PC-9 (cell line): Measurements from ENCODE around the gene LRG1. TPM values are rescaled to one million over a fixed set of nuclear protein-coding genes. Genes with fewer than 3 reads are reported as not detected.

Experiments
- BruUV-seq: library from RNA; stranded (reverse); fragments of 400-500 nt; replicated peaks from 2 replicates; lab custom pipeline; 2021; lab: Mats Ljungman, UMichigan
- CTCF ChIA-PET: fragments of 300-600 bp; sonication (Branson Sonifier 250); formaldehyde crosslinking; loops from one replicate; lab custom pipeline; 2022; ENCODE audit warnings: antibody characterized with exemption; lab: Charles Lee
- POLR2A ChIA-PET: fragments of 300-600 bp; sonication (Branson Sonifier 250); formaldehyde crosslinking; loops from one replicate; lab custom pipeline; 2022; ENCODE audit warnings: antibody characterized with exemption; ENCODE audit not compliant: unreplicated experiment; lab: Charles Lee
- DNase-seq, 2 experiments: peaks; one replicate each; pipeline versions ENCODE4 v3.0.0 to v3.0.0-alpha.2; 2015 to 2022; ENCODE audit warnings: mixed read lengths in 1 of 2
- H2AFZ ChIP-seq: fragments of 200-600 bp; sonication (generic); 2 replicates; pipeline ENCODE4 v1.8.1; 2017; ENCODE audit warnings: antibody characterized with exemption
- H3F3A ChIP-seq: fragments of 200-600 bp; sonication (generic); 2 replicates; pipeline ENCODE4 v1.8.1; 2017; ENCODE audit warnings: antibody characterized with exemption, mild to moderate bottlenecking, low read depth; ENCODE audit not compliant: insufficient read depth
- H3K27ac ChIP-seq: fragments of 200-600 bp; sonication (generic); 2 replicates; pipeline ENCODE4 v1.6.1; 2016; ENCODE audit warnings: mixed run types
- H3K27me3 ChIP-seq: fragments of 200-600 bp; sonication (generic); 2 replicates; pipeline ENCODE4 v1.6.1; 2016; ENCODE audit warnings: low read depth, mixed run types; ENCODE audit not compliant: insufficient read depth
- H3K36me3 ChIP-seq: fragments of 200-600 bp; sonication (generic); 2 replicates; pipeline ENCODE4 v1.6.1; 2016; ENCODE audit warnings: low read depth, mixed run types
- H3K4me1 ChIP-seq: fragments of 200-600 bp; sonication (generic); replicated peaks from 2 replicates; pipeline ENCODE4 v1.6.1; 2016; ENCODE audit warnings: mixed run types; ENCODE audit not compliant: insufficient read depth
- H3K4me2 ChIP-seq: fragments of 200-600 bp; sonication (generic); 2 replicates; pipeline ENCODE4 v1.6.1; 2017; ENCODE audit warnings: mixed run types
- H3K4me3 ChIP-seq: fragments of 200-600 bp; sonication (generic); 2 replicates; pipeline ENCODE4 v1.6.1; 2016; ENCODE audit warnings: mixed run types
- H3K79me2 ChIP-seq: fragments of 200-600 bp; sonication (generic); 2 replicates; pipeline ENCODE4 v1.6.1; 2017; ENCODE audit warnings: low read depth, mixed run types
- H3K9me2 ChIP-seq: fragments of 200-600 bp; sonication (generic); 2 replicates; pipeline ENCODE4 v1.8.1; 2017; ENCODE audit warnings: mild to moderate bottlenecking; ENCODE audit not compliant: insufficient read depth
- H3K9me3 ChIP-seq: fragments of 200-600 bp; sonication (generic); 2 replicates; pipeline ENCODE4 v1.8.1; 2016; ENCODE audit warnings: low read depth; ENCODE audit not compliant: insufficient read depth
- H4K20me1 ChIP-seq: fragments of 200-600 bp; sonication (generic); 2 replicates; pipeline ENCODE4 v1.8.1; 2017; ENCODE audit not compliant: insufficient read depth
- EZH2 ChIP-seq: fragments of 200-600 bp; sonication (generic); IDR thresholded peaks from 2 replicates; pipeline ENCODE4 v1.8.0; 2017; ENCODE audit warnings: antibody characterized with exemption, low read depth
- intact Hi-C: fragments of 100-400 bp; cut with micrococcal nuclease; formaldehyde crosslinking; loops from one replicate; pipeline ENCODE4 v1.10.0; 2022; ENCODE audit not compliant: unreplicated experiment
- total RNA-seq: library from RNA; stranded (reverse); gene quantifications from 2 replicates; pipeline ENCODE4 v1.2.3, GENCODE V29; 2021
- TF ChIP-seq, protein P1 (sequence below): fragments of 200-600 bp; sonication (generic); conservative IDR thresholded peaks from 2 replicates; pipeline ENCODE4 v1.6.1; 2017; ENCODE audit warnings: mixed run types, antibody characterized with exemption, mild to moderate bottlenecking, moderate library complexity

LRG1 gene
- total RNA-seq, 1 experiment from 2014 or later: 25.6 TPM

DNA sequence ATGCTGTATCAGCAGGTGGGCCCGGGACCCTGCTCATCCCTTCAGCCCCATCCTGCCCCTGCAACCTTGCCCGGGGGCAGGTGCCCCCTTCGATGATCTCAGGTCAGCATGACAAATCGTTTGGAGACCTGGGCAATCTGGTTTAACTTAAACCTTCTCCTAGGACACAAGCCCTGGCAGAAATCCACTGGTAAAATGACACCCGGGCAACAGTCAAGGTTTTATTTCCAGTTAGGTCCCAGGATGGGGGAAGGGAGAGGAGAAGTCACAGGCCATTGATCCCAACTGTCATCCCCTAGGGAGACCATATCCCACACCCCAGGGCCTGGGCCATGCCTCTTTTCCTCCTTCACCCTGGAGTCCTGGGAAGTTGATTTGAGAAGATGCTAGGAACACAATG, 3.0 kb downstream of the LRG1 start:
- intact Hi-C loops: no loop called here
- TF ChIP-seq EZH2: no peak
- TF ChIP-seq, protein P1, sequence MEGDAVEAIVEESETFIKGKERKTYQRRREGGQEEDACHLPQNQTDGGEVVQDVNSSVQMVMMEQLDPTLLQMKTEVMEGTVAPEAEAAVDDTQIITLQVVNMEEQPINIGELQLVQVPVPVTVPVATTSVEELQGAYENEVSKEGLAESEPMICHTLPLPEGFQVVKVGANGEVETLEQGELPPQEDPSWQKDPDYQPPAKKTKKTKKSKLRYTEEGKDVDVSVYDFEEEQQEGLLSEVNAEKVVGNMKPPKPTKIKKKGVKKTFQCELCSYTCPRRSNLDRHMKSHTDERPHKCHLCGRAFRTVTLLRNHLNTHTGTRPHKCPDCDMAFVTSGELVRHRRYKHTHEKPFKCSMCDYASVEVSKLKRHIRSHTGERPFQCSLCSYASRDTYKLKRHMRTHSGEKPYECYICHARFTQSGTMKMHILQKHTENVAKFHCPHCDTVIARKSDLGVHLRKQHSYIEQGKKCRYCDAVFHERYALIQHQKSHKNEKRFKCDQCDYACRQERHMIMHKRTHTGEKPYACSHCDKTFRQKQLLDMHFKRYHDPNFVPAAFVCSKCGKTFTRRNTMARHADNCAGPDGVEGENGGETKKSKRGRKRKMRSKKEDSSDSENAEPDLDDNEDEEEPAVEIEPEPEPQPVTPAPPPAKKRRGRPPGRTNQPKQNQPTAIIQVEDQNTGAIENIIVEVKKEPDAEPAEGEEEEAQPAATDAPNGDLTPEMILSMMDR: no peak
- H3K4me1 ChIP-seq: peaks cover 16% of the 10 kb centered on the region
- H3K36me3 ChIP-seq: no peaks in the 10 kb centered on the region
- no peaks in the 10 kb centered on the region for H3K9me3 ChIP-seq
- H3K27me3 ChIP-seq: no peaks in the 10 kb centered on the region
- no peak overlapping the region for H3K27ac ChIP-seq
- BruUV-seq: no TSS peak
- H3K4me2 ChIP-seq: peak overlapping the region; percentile 51
- H2AFZ ChIP-seq: no peak overlapping the region
- ChIA-PET CTCF (no interaction called here), POLR2A (no interaction called here)
- H3K9me2 ChIP-seq: no peaks in the 10 kb centered on the region
- H3K79me2 ChIP-seq: no peaks in the 10 kb centered on the region
- no peak overlapping the region for H3K4me3 ChIP-seq
- peak in 1 of 2 experiments; percentile 52 for DNase-seq
- no peaks in the 10 kb centered on the region for H4K20me1 ChIP-seq
- peaks cover 8% of the 10 kb centered on the region; the same call in 1 of the 2 replicates for H3F3A ChIP-seq

DNA sequence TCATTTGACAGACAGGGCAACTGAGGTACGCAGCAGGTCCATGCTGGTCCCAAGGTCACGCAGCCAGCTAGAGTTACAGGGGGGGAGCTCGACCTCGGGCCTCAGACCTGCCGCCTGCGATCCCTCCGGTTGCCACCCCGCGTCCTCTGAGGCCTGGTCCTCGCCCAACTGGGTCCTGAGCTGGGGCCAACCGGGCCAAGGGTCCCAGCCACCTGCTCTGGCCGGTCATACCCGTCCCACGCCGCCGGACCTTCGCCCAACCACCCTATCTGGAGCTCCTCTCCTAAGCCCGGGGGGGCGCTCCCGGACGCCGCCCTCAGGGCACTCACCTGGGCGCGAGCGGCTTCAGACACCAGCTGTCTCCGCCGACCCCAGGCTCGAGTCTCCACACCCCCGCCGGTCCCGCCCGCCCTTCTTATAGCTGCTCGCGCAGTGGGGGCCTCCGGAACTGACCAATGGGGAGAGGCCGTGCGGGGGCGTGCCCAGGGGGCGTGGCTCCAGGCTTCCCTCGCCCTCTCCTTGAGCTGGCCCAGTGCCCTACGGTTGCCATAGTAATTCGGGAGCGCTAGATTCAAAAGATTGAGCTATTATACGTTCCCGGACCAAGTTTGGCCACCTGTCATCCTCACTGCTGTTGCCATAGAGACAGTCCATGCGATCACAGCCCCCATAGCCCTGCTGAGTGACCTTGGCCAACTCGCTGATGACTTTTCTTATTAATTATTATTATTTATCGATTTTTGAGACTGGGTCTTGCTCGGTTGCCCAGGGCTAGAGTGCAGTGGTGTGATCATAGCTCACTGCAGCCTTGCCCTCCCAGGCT, 4.8 kb downstream of the LRG1 start, which contains the start of gene PLIN5:
Gene PLIN5 (minus strand): TSS at position 389 of the 823 bp plus-strand sequence. CDS start 1,150 bp downstream, outside the sequence.
- H3K9me3 ChIP-seq: no peaks in the 10 kb centered on the region
- no peaks in the 10 kb centered on the region for H3K79me2 ChIP-seq
- H3K4me3 ChIP-seq: peak within 1 kb of the TSS; percentile 50; the same call in 1 of the 2 replicates
- H3F3A ChIP-seq: peaks cover 8% of the 10 kb centered on the region; the same call in 1 of the 2 replicates
- intact Hi-C loops: no loop called here
- no peaks in the 10 kb centered on the region for H3K9me2 ChIP-seq
- peaks cover 16% of the 10 kb centered on the region for H3K4me1 ChIP-seq
- no TSS peak for BruUV-seq
- ChIA-PET POLR2A (interaction anchor here (0.5 to 0.7 kb wide), 10 partner anchors 13 to 528 kb away, joined by 3 to 14 read pairs (median 6); partner anchors contain the start of gene EBI3), CTCF (interaction anchor here (0.6 to 1.5 kb wide), 4 partner anchors 10 to 268 kb away, joined by 3 to 12 read pairs (median 4); no protein-coding TSS in a partner anchor)
- H3K36me3 ChIP-seq: no peaks in the 10 kb centered on the region
- H2AFZ ChIP-seq: no peak within 1 kb of the TSS
- peak; percentile 55 to 83 for DNase-seq
- H4K20me1 ChIP-seq: no peaks in the 10 kb centered on the region
- H3K27me3 ChIP-seq: no peaks in the 10 kb centered on the region
- no peak for TF ChIP-seq EZH2
- TF ChIP-seq, protein P1: no peak
- H3K27ac ChIP-seq: no peak within 1 kb of the TSS
- peak within 1 kb of the TSS; percentile 73 for H3K4me2 ChIP-seq

DNA sequence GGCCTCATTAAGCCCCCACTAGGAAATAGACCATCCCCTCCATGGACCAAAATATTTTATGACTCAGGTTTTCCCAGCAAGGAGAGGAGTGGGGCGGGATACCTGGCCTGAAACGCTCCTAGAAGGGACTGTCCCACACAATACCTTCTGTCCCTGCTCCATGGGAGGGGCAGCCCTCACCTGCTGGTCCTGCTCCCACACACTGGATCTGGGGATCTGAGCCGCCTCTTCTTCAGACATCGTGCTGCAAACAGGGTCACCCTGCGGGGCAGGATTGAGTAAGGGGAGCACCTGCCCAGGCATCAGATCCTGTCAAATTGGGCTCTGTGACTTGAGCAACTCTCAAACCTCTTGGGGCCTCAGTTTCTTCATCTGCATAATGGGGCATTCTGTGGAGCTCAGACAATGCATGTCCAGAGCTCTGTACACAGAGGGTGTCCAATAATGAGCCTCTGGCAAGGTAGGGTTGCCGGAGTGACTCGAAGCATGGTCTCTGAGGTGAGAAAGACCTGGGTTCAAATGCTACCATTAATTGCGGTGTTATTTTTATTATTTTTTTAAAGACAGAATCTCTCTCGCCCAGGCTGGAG, 5.9 kb downstream of the LRG1 start:
- H3K4me1 ChIP-seq: peaks cover 16% of the 10 kb centered on the region
- POLR2A ChIA-PET: no interaction called here
- H3K27me3 ChIP-seq: no peaks in the 10 kb centered on the region
- H4K20me1 ChIP-seq: no peaks in the 10 kb centered on the region
- no peaks in the 10 kb centered on the region for H3K79me2 ChIP-seq
- CTCF ChIA-PET: interaction anchor here (1.5 kb wide), 1 partner anchor 9 kb away, joined by 5 read pairs; no protein-coding TSS in a partner anchor
- H3K9me2 ChIP-seq: no peaks in the 10 kb centered on the region
- DNase-seq: no peak
- H2AFZ ChIP-seq: no peak overlapping the region
- H3K27ac ChIP-seq: no peak overlapping the region
- peaks cover 5% of the 10 kb centered on the region; the same call in 1 of the 2 replicates for H3F3A ChIP-seq
- no peak for TF ChIP-seq EZH2
- TF ChIP-seq, protein P1: no peak
- H3K4me3 ChIP-seq: no peak overlapping the region
- H3K36me3 ChIP-seq: no peaks in the 10 kb centered on the region
- intact Hi-C loops: no loop called here
- H3K4me2 ChIP-seq: no peak overlapping the region
- no peaks in the 10 kb centered on the region for H3K9me3 ChIP-seq
- no TSS peak for BruUV-seq
